CD4-positive, alpha-beta T cell (primary cell): ENCODE data around the gene CLSTN3. TPM values are rescaled to one million over a fixed set of nuclear protein-coding genes. Genes with fewer than 3 reads are reported as not detected.
A peak's percentile ranks its signal among the peaks of the same experiment; 100 is the strongest.

Experiments
- ATAC-seq: fragments of 200-7000 bp; cut with Tn5 transposase; one replicate; pipeline ENCODE4 v1.10.0; 2022; ENCODE audit warnings: mild to moderate bottlenecking; ENCODE audit not compliant: poor library complexity
- CTCF ChIA-PET: fragments of 350-600 bp; sonication (Branson Sonifier 250); formaldehyde crosslinking; loops from one replicate; lab custom pipeline; 2021; ENCODE audit warnings: antibody characterized with exemption, inconsistent platforms; lab: Charles Lee
- POLR2A ChIA-PET: fragments of 350-600 bp; sonication (Branson Sonifier 250); formaldehyde crosslinking; loops from one replicate; lab custom pipeline; 2021; ENCODE audit warnings: antibody characterized with exemption, inconsistent platforms; lab: Charles Lee
- DNase-seq, 14 experiments: peaks; one replicate each; pipeline ENCODE4 v3.0.0-alpha.2; 2013 to 2020; ENCODE audit warnings: mixed read lengths in 2 of 14
- H3K27ac ChIP-seq, 2 donors: one replicate each; pipeline versions ENCODE4 v1.5.1 to v1.7.0; 2013; ENCODE audit warnings: low read length in 2 of 2, low read depth in 1 of 2, mild to moderate bottlenecking in 1 of 2
- H3K27me3 ChIP-seq, 2 experiments: 1 replicate in 1 of 2; 2 replicates in 1 of 2; pipeline versions ENCODE4 v1.6.1 to v1.7.0; 2013; ENCODE audit warnings: low read length in 2 of 2, control low read depth in 1 of 2, mild to moderate bottlenecking in 1 of 2, moderate library complexity in 1 of 2; ENCODE audit not compliant: insufficient read depth in 2 of 2, control insufficient read depth in 1 of 2
- H3K36me3 ChIP-seq: one replicate; pipeline ENCODE4 v1.6.1; 2013; ENCODE audit warnings: low read length, control low read depth; ENCODE audit not compliant: insufficient read depth
- H3K4me1 ChIP-seq: one replicate; pipeline ENCODE4 v1.6.1; 2013; ENCODE audit warnings: low read length, control low read depth; ENCODE audit not compliant: insufficient read depth
- H3K4me3 ChIP-seq: one replicate; pipeline ENCODE4 v1.5.1; 2013; ENCODE audit warnings: mild to moderate bottlenecking, low read length, moderate library complexity
- H3K9me3 ChIP-seq, 2 experiments: 1 replicate in 1 of 2; 2 replicates in 1 of 2; pipeline versions ENCODE4 v1.6.1 to v1.7.0; 2013; ENCODE audit warnings: low read length in 2 of 2, mild to moderate bottlenecking in 2 of 2, control low read depth in 1 of 2, moderate library complexity in 1 of 2; ENCODE audit not compliant: control insufficient read depth in 1 of 2, insufficient read depth in 1 of 2
- H3K27ac Mint-ChIP-seq: one replicate; pipeline ENCODE4 v1.8.0; 2020; ENCODE audit warnings: mixed read lengths
- H3K27me3 Mint-ChIP-seq: one replicate; pipeline ENCODE4 v1.8.0; 2021; ENCODE audit warnings: mixed read lengths
- H3K36me3 Mint-ChIP-seq: one replicate; pipeline ENCODE4 v1.8.0; 2021; ENCODE audit warnings: low read depth, mixed read lengths
- H3K4me1 Mint-ChIP-seq: one replicate; pipeline ENCODE4 v1.8.0; 2021; ENCODE audit warnings: low read depth, mixed read lengths
- H3K4me3 Mint-ChIP-seq: one replicate; pipeline ENCODE4 v1.8.0; 2020; ENCODE audit warnings: mild to moderate bottlenecking, mixed read lengths
- H3K9me3 Mint-ChIP-seq: one replicate; pipeline ENCODE4 v1.8.0; 2020; ENCODE audit warnings: mixed read lengths
- intact Hi-C, 2 experiments: fragments of 100-400 bp; cut with DNase I in 1 of 2; cut with micrococcal nuclease in 1 of 2; formaldehyde crosslinking; loops; one replicate each; pipeline versions ENCODE4 v1.15.1 to v1.9.0; 2023 to 2025; cut with DNase I, micrococcal nuclease
- total RNA-seq, 174 experiments: library from RNA in 2 of 174; stranded (reverse) in 2 of 174; gene quantifications; one replicate each; pipeline ENCODE4 v1.2.3 and lab custom pipeline; 2021 to 2026
- TF ChIP-seq, protein P1 (sequence below): fragments of 200-600 bp; IDR thresholded peaks from one replicate; pipeline ENCODE4 v1.8.0; 2022; ENCODE audit warnings: antibody characterized with exemption, mild to moderate bottlenecking

Gene CLSTN3
- total RNA-seq, 2 experiments from 2014 or later = 29.1 to 33.9 TPM

DNA sequence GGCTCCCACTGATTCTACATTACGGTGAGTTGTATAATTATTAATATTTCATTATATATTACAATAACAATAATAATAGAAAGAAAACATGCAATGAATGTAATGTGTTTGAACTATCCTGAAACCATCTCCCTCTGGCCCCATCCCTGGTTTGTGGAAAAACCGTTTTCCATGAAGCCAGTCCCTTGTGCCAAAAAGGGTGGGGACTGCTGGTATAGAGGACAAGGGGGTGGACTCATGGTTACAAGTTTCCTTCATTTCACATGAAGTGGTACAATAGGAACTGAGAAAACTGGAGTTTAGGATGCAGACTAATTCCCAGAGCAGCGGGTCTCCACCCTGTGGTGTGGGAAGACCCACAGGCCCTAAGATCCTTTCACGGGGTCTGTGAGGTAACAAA is 18.1 kb upstream of the CLSTN3 start:
- Mint-ChIP-seq H3K4me3 (no peak overlapping the region), H3K27ac (no peak overlapping the region), H3K27me3 (no peaks in the 10 kb centered on the region), H3K9me3 (no peaks in the 10 kb centered on the region), H3K4me1 (peaks cover 28% of the 10 kb centered on the region), H3K36me3 (peaks cover 44% of the 10 kb centered on the region)
- TF ChIP-seq, protein P1, sequence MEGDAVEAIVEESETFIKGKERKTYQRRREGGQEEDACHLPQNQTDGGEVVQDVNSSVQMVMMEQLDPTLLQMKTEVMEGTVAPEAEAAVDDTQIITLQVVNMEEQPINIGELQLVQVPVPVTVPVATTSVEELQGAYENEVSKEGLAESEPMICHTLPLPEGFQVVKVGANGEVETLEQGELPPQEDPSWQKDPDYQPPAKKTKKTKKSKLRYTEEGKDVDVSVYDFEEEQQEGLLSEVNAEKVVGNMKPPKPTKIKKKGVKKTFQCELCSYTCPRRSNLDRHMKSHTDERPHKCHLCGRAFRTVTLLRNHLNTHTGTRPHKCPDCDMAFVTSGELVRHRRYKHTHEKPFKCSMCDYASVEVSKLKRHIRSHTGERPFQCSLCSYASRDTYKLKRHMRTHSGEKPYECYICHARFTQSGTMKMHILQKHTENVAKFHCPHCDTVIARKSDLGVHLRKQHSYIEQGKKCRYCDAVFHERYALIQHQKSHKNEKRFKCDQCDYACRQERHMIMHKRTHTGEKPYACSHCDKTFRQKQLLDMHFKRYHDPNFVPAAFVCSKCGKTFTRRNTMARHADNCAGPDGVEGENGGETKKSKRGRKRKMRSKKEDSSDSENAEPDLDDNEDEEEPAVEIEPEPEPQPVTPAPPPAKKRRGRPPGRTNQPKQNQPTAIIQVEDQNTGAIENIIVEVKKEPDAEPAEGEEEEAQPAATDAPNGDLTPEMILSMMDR = no peak
- no peaks in the 10 kb centered on the region for H3K27me3 ChIP-seq
- intact Hi-C loops = loop anchor here in 1 of 2 experiments (2.0 kb wide), 1 partner anchor 243 kb away; no protein-coding TSS in a partner anchor
- ATAC-seq (no peak), DNase-seq (no peak)
- no peak overlapping the region for H3K4me3 ChIP-seq
- ChIA-PET CTCF (interaction anchor here (1.2 to 1.5 kb wide), 3 partner anchors 33 to 243 kb away, joined by 3 to 7 read pairs (median 6); no protein-coding TSS in a partner anchor), POLR2A (no interaction called here)
- no peaks in the 10 kb centered on the region for H3K9me3 ChIP-seq
- peaks cover 36% of the 10 kb centered on the region for H3K4me1 ChIP-seq
- no peak overlapping the region for H3K27ac ChIP-seq
- peaks cover 11% of the 10 kb centered on the region for H3K36me3 ChIP-seq

DNA sequence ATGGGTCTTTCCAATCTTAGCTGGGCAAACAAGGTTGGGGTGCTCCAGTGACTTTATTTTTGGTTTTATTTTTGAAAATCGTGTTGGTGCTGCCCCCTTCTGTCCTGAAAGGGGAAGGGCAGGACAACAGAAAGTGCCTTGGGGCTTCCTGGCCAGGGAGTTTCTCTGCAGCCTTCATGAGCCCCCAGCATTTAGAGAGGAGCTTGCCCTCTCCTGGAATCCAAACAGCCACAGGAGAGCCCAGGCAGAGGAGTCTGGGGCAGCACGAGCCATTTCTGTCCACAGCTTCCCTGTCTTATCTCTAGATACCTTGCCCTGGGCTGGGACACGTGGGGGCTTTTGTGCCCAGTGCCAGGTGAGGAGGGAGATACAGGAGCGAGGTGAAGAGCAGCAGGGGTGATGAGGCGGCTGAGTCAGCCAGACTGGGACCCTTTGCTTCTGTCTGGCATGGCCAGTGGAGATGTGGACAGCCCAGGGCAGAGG is 16.7 kb upstream of the CLSTN3 start:
- Histone ChIP-seq H3K36me3 (peaks cover 15% of the 10 kb centered on the region), H3K4me1 (peaks cover 23% of the 10 kb centered on the region), H3K27ac (no peak overlapping the region), H3K27me3 (no peaks in the 10 kb centered on the region), H3K4me3 (no peak overlapping the region), H3K9me3 (no peaks in the 10 kb centered on the region)
- DNase-seq = peak in 12 of 14 experiments; percentile 11 to 79 (median 24)
- Mint-ChIP-seq H3K27ac (no peak overlapping the region), H3K4me3 (peak overlapping the region; percentile 21), H3K9me3 (no peaks in the 10 kb centered on the region), H3K4me1 (peaks cover 18% of the 10 kb centered on the region), H3K36me3 (peaks cover 43% of the 10 kb centered on the region), H3K27me3 (no peaks in the 10 kb centered on the region)
- POLR2A ChIA-PET = interaction anchor here (0.8 to 1.3 kb wide), 6 partner anchors 95 to 560 kb away, joined by 4 to 9 read pairs (median 5); partner anchors contain the start of genes C12orf57, LPCAT3, RNU7-1 and SPSB2
- CTCF ChIA-PET = interaction anchor here (0.9 to 1.5 kb wide), 11 partner anchors 9 to 261 kb away, joined by 3 to 8 read pairs (median 3); partner anchors contain the start of gene SPSB2
- intact Hi-C loops = loop anchor here (1.0 to 2.0 kb wide), 3 partner anchors 189 to 245 kb away; no protein-coding TSS in a partner anchor
- TF ChIP-seq, protein P1 = peak; percentile 85
- peak; percentile 43 for ATAC-seq

DNA sequence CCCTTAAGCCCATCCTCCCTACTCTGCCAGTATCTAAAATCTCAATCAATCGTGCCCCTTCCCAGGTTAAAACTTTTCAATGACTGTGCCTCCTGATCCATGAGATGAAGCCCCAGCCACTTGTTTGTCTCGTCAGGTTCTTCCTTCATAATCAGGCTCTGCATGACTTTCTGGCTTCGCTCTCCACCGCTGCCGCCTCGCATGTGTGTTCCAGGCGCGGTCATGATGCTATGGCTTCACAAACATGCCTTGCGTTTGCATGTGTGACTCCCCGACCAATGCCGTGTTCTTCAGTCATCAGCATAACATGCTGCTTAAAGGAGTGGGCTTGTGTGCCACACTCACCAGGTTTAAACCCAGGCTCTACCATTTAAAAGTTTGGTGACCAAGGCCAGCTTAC is 16.2 kb upstream of the CLSTN3 start:
- Histone ChIP-seq H3K36me3 (peaks cover 15% of the 10 kb centered on the region), H3K27me3 (no peaks in the 10 kb centered on the region), H3K4me1 (peaks cover 23% of the 10 kb centered on the region), H3K4me3 (no peak overlapping the region), H3K9me3 (no peaks in the 10 kb centered on the region), H3K27ac (no peak overlapping the region)
- Mint-ChIP-seq H3K4me3 (no peak overlapping the region), H3K36me3 (peaks cover 40% of the 10 kb centered on the region), H3K9me3 (no peaks in the 10 kb centered on the region), H3K4me1 (peaks cover 14% of the 10 kb centered on the region), H3K27me3 (no peaks in the 10 kb centered on the region), H3K27ac (no peak overlapping the region)
- CTCF ChIA-PET = interaction anchor here (1.4 kb wide), 1 partner anchor 223 kb away, joined by 4 read pairs; no protein-coding TSS in a partner anchor
- ATAC-seq (no peak), DNase-seq (peak in 1 of 14 experiments; percentile 10)
- POLR2A ChIA-PET = interaction anchor here (1.2 kb wide), 2 partner anchors 96 to 241 kb away, joined by 5 to 7 read pairs; partner anchors contain the start of genes LPCAT3 and SPSB2
- intact Hi-C loops = no loop called here
- TF ChIP-seq, protein P1 = no peak
